Neural progenitor cell (in vitro differentiated cells): ENCODE measurements around the gene UBA1.

Source experiments
- CTCF ChIP-seq: fragments of 200-600 bp; sonication (generic); IDR thresholded peaks from 2 replicates; pipeline ENCODE4 v1.5.1; 2017; ENCODE audit warnings: antibody characterized with exemption, mild to moderate bottlenecking
- EZH2 ChIP-seq: fragments of 200-600 bp; sonication (generic); IDR thresholded peaks from 2 replicates; pipeline ENCODE4 v1.6.1; 2017; ENCODE audit warnings: antibody characterized with exemption, mild to moderate bottlenecking, moderate library complexity
- EZH2phosphoT487 ChIP-seq: fragments of 200-600 bp; sonication (generic); IDR thresholded peaks from 2 replicates; pipeline ENCODE4 v1.6.1; 2017; ENCODE audit warnings: antibody characterized with exemption

GRCh38 chrX:47201345-47201944 lies 7.8 kb downstream of the UBA1 start:
- TF ChIP-seq CTCF (no peak), EZH2phosphoT487 (no peak), EZH2 (no peak)
